CD14-positive monocyte (primary cell): ENCODE results near the gene CFAP410. TPM values are rescaled to one million over a fixed set of nuclear protein-coding genes. Genes with fewer than 3 reads are reported as not detected.
A peak's percentile ranks its signal among the peaks of the same experiment; 100 is the strongest.
"Not testable (repeated sequence)": the region's sequence is repeated elsewhere in the genome, so short reads cannot be mapped to it uniquely, and the experiment has no call there.

Experiments
- DNase-seq, 3 donors: peaks; one replicate each; pipeline ENCODE4 v3.0.0-alpha.2; 2011 to 2022
- H2AFZ ChIP-seq: 2 replicates; pipeline ENCODE4 v1.6.0; 2012; ENCODE audit warnings: mild to moderate bottlenecking, low read depth, low read length, inconsistent platforms; ENCODE audit not compliant: insufficient read depth, poor library complexity, severe bottlenecking
- H3K27ac ChIP-seq, 2 donors: 1 replicate in 1 of 2; 2 replicates in 1 of 2; pipeline ENCODE4 v1.5.1; 2012 to 2013; ENCODE audit warnings: low read length in 2 of 2, control low read depth in 1 of 2, inconsistent platforms in 1 of 2, low read depth in 1 of 2, mild to moderate bottlenecking in 1 of 2
- H3K27me3 ChIP-seq, 2 donors: one replicate each; pipeline versions ENCODE4 v1.6.0 to v1.6.1; 2011 to 2013; ENCODE audit warnings: low read length in 2 of 2; ENCODE audit not compliant: control insufficient read depth in 2 of 2, insufficient read depth in 2 of 2
- H3K36me3 ChIP-seq, 2 donors: replicated peaks in 1 of 2; 1 replicate in 1 of 2; 2 replicates in 1 of 2; pipeline versions ENCODE4 v1.5.1 to v1.6.1; 2012 to 2013; ENCODE audit warnings: low read length in 2 of 2, control low read depth in 1 of 2, inconsistent platforms in 1 of 2, mild to moderate bottlenecking in 1 of 2; ENCODE audit not compliant: insufficient read depth in 2 of 2, control insufficient read depth in 1 of 2
- H3K4me1 ChIP-seq, 2 donors: 1 replicate in 1 of 2; 2 replicates in 1 of 2; pipeline versions ENCODE4 v1.5.1 to v1.6.1; 2012 to 2013; ENCODE audit warnings: low read length in 2 of 2, control low read depth in 1 of 2, inconsistent platforms in 1 of 2, mild to moderate bottlenecking in 1 of 2, moderate library complexity in 1 of 2; ENCODE audit not compliant: insufficient read depth in 2 of 2, control insufficient read depth in 1 of 2
- H3K4me2 ChIP-seq: replicated peaks from 2 replicates; pipeline ENCODE3; 2012; ENCODE audit warnings: low read length, moderate library complexity, mild to moderate bottlenecking; ENCODE audit not compliant: poor library complexity, severe bottlenecking; ENCODE audit errors: extremely low read depth
- H3K4me3 ChIP-seq, 3 experiments: fragments of 200-600 bp in 1 of 3; sonication (generic) in 1 of 3; replicated peaks in 1 of 3; 1 replicate in 2 of 3; 2 replicates in 1 of 3; pipeline ENCODE4 v1.5.1; 2011 to 2013; ENCODE audit warnings: low read length in 3 of 3, mild to moderate bottlenecking in 3 of 3, control low read depth in 2 of 3, low read depth in 2 of 3, inconsistent platforms in 1 of 3, moderate library complexity in 1 of 3
- H3K79me2 ChIP-seq: 2 replicates; pipeline ENCODE4 v1.6.0; 2012; ENCODE audit warnings: mild to moderate bottlenecking, control low read depth, inconsistent platforms, low read length, moderate library complexity; ENCODE audit not compliant: insufficient read depth
- H3K9ac ChIP-seq: 2 replicates; pipeline ENCODE4 v1.6.0; 2017; ENCODE audit warnings: low read length, mild to moderate bottlenecking; ENCODE audit not compliant: insufficient read depth, poor library complexity, severe bottlenecking
- H3K9me3 ChIP-seq, 2 donors: replicated peaks in 1 of 2; 1 replicate in 1 of 2; 2 replicates in 1 of 2; pipeline versions ENCODE4 v1.5.1 to v1.6.1; 2012 to 2013; ENCODE audit warnings: low read length in 2 of 2, control low read depth in 1 of 2; ENCODE audit not compliant: control insufficient read depth in 1 of 2, insufficient read depth in 1 of 2
- H4K20me1 ChIP-seq: 2 replicates; pipeline ENCODE4 v1.6.0; 2012; ENCODE audit warnings: mild to moderate bottlenecking, low read length, control low read depth, moderate library complexity; ENCODE audit not compliant: insufficient read depth
- H3K27ac Mint-ChIP-seq, 7 donors: one replicate each; pipeline ENCODE4 v1.8.0; 2020; ENCODE audit warnings: mild to moderate bottlenecking in 7 of 7, mixed read lengths in 7 of 7, moderate library complexity in 6 of 7, inconsistent platforms in 2 of 7
- H3K27me3 Mint-ChIP-seq, 3 donors: one replicate each; pipeline ENCODE4 v1.8.0; 2021 to 2022; ENCODE audit warnings: low read depth in 3 of 3, mild to moderate bottlenecking in 3 of 3, mixed read lengths in 3 of 3, moderate library complexity in 3 of 3, inconsistent platforms in 1 of 3
- H3K36me3 Mint-ChIP-seq, 2 donors: one replicate each; pipeline ENCODE4 v1.8.0; 2020; ENCODE audit warnings: mixed read lengths in 2 of 2, inconsistent platforms in 1 of 2, mild to moderate bottlenecking in 1 of 2
- H3K4me1 Mint-ChIP-seq: one replicate; pipeline ENCODE4 v1.8.0; 2020; ENCODE audit warnings: mild to moderate bottlenecking, mixed read lengths
- H3K4me3 Mint-ChIP-seq, 2 donors: one replicate each; pipeline ENCODE4 v1.8.0; 2020; ENCODE audit warnings: mild to moderate bottlenecking in 2 of 2, mixed read lengths in 2 of 2, moderate library complexity in 1 of 2
- H3K9me3 Mint-ChIP-seq, 7 donors: one replicate each; pipeline ENCODE4 v1.8.0; 2020 to 2022; ENCODE audit warnings: mixed read lengths in 7 of 7, mild to moderate bottlenecking in 6 of 7, moderate library complexity in 6 of 7, inconsistent platforms in 2 of 7
- WGBS: methylation state at CpG from one replicate; pipeline ENCODE4 v1.1.5; 2013; ENCODE audit warnings: missing lambda C conversion rate; ENCODE audit not compliant: insufficient coverage; 5-methylcytosine and 5-hydroxymethylcytosine counted together
- intact Hi-C, 2 donors: fragments of 100-400 bp; cut with micrococcal nuclease; formaldehyde crosslinking; loops; one replicate each; pipeline versions ENCODE4 v1.15.0 to v1.15.1; 2023
- polyA plus RNA-seq, 3 donors: library from polyadenylated mRNA; depleted of rRNA in 1 of 3; unstranded in 2 of 3; stranded (reverse) in 1 of 3; fragments of 300-500 nt in 2 of 3; fragments of >200 nt in 1 of 3; fragmentation: Illumina TruSeq in 2 of 3; gene quantifications; 1 replicate in 2 of 3; 2 replicates in 1 of 3; pipeline ENCODE4 v1.2.3, GENCODE V29; 2012 to 2021
- TF ChIP-seq, protein P1 (sequence below): fragments of 200-600 bp; IDR thresholded peaks from one replicate; pipeline ENCODE4 v1.8.0; 2022; ENCODE audit warnings: antibody characterized with exemption, mild to moderate bottlenecking

The CFAP410 gene
- polyA plus RNA-seq, 3 donors, result 14.8 to 23.5 (median 17.3) TPM

DNA sequence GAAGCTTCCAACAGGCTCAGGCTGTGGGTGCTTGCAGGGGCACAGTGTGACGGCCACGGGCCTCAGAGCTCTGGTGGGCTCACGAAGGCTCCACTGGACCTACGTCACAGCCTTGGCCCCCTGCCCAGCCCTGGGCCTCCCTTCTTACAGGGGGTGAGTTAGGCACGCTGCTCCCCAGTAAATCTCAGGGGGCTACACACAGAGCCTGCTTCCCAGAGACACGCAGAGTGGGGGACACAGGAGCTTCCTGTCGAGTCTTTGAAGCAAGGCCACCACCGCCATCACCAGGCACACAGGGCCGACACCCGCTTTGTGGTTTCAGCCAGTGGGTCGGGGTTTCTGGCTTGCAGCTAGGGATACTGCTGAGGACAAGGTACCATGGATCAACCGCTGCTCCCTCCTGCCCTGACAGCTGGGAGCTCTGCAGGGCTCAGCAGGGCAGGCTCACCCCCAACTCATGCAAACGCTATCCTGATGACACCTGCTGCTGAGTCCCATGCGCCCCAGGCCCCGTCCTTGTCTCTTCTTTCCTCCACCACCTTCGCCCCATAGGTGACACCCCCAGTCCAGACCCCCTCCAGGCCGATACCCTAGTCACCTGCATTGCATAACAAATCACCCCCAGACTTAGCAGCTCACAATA, 5.5 kb upstream of the CFAP410 start:
- H3K9me3 Mint-ChIP-seq, result peaks cover 0 to 1% (median 0%) of the 10 kb centered on the region in 7 donors
- H3K4me1 Mint-ChIP-seq, result peaks cover 21% of the 10 kb centered on the region
- Histone ChIP-seq H3K4me3 (no peak overlapping the region), H3K36me3 (no peaks in the 10 kb centered on the region), H4K20me1 (no peaks in the 10 kb centered on the region), H3K27ac (no peak overlapping the region), H3K4me1 (peaks cover 10 to 12% of the 10 kb centered on the region in 2 donors), H3K4me2 (no peak overlapping the region), H3K27me3 (peaks cover 4 to 35% of the 10 kb centered on the region in 2 donors), H3K9ac (no peak overlapping the region), H3K79me2 (no peaks in the 10 kb centered on the region), H2AFZ (no peak overlapping the region), H3K9me3 (no peaks in the 10 kb centered on the region)
- peak overlapping the region in 1 of 2 donors; percentile 49 for H3K4me3 Mint-ChIP-seq
- H3K27ac Mint-ChIP-seq, result no peak overlapping the region
- TF ChIP-seq, protein P1, sequence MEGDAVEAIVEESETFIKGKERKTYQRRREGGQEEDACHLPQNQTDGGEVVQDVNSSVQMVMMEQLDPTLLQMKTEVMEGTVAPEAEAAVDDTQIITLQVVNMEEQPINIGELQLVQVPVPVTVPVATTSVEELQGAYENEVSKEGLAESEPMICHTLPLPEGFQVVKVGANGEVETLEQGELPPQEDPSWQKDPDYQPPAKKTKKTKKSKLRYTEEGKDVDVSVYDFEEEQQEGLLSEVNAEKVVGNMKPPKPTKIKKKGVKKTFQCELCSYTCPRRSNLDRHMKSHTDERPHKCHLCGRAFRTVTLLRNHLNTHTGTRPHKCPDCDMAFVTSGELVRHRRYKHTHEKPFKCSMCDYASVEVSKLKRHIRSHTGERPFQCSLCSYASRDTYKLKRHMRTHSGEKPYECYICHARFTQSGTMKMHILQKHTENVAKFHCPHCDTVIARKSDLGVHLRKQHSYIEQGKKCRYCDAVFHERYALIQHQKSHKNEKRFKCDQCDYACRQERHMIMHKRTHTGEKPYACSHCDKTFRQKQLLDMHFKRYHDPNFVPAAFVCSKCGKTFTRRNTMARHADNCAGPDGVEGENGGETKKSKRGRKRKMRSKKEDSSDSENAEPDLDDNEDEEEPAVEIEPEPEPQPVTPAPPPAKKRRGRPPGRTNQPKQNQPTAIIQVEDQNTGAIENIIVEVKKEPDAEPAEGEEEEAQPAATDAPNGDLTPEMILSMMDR, result no peak
- WGBS, result 72% methylated on average over 15 of the region's 17 CpGs
- H3K36me3 Mint-ChIP-seq, result peaks cover 0 to 2% of the 10 kb centered on the region in 2 donors
- intact Hi-C loops, result no loop called here
- no peak for DNase-seq
- H3K27me3 Mint-ChIP-seq, result peaks cover 38 to 48% (median 44%) of the 10 kb centered on the region in 3 donors

- not testable (repeated sequence) for H3K9ac ChIP-seq, DNase-seq, H3K9me3 Mint-ChIP-seq, H3K9me3 ChIP-seq, H3K79me2 ChIP-seq, H3K27ac ChIP-seq, H4K20me1 ChIP-seq, H3K36me3 ChIP-seq, H3K36me3 Mint-ChIP-seq, H3K4me3 ChIP-seq, H2AFZ ChIP-seq, H3K27ac Mint-ChIP-seq, H3K4me2 ChIP-seq
- WGBS, result 88% methylated on average over 4 of the region's 8 CpGs
- peaks cover 10 to 17% of the 10 kb centered on the region in 2 donors for H3K4me1 ChIP-seq
- H3K4me3 Mint-ChIP-seq, result peak overlapping the region in 1 of 2 donors; percentile 49
- peaks cover 22 to 32% (median 29%) of the 10 kb centered on the region in 3 donors for H3K27me3 Mint-ChIP-seq
- H3K27me3 ChIP-seq, result peaks cover 0 to 19% of the 10 kb centered on the region in 2 donors
- H3K4me1 Mint-ChIP-seq, result peaks cover 23% of the 10 kb centered on the region
- intact Hi-C loops, result loop anchor here in 1 of 2 donors (2.0 kb wide), 1 partner anchor 18 kb away; no protein-coding TSS in a partner anchor
Observed at GRCh38 chr21:44342981-44343380, 3.8 kb upstream of the CFAP410 start.

- H3K9me3 ChIP-seq, H3K27ac ChIP-seq, H3K9ac ChIP-seq, H3K9me3 Mint-ChIP-seq, H3K4me2 ChIP-seq, H2AFZ ChIP-seq, H3K79me2 ChIP-seq, H3K4me3 ChIP-seq, H3K36me3 Mint-ChIP-seq, H4K20me1 ChIP-seq, H3K27ac Mint-ChIP-seq, H3K36me3 ChIP-seq, H3K4me3 Mint-ChIP-seq, DNase-seq: not testable (repeated sequence)
- Mint-ChIP-seq H3K4me1 (peaks cover 23% of the 10 kb centered on the region), H3K27me3 (peaks cover 16 to 27% (median 22%) of the 10 kb centered on the region in 3 donors)
- H3K4me1 ChIP-seq, result peaks cover 10 to 18% of the 10 kb centered on the region in 2 donors
- intact Hi-C loops, result loop anchor here (2.0 kb wide), 2 partner anchors 13 to 19 kb away; no protein-coding TSS in a partner anchor
- WGBS, result 98% methylated on average over 6 of the region's 12 CpGs
- peaks cover 0 to 11% of the 10 kb centered on the region in 2 donors for H3K27me3 ChIP-seq
Observed at GRCh38 chr21:44341726-44342458, 2.7 kb upstream of the CFAP410 start.
